ENCODE data around the gene DYSF.

Gene DYSF

GRCh38 chr2:71564790-71565189 lies 111.4 kb downstream of the DYSF start:
- Mint-ChIP-seq H3K27ac (no peak overlapping the region), H3K27me3 (no peaks in the 10 kb centered on the region), H3K4me1 (no peaks in the 10 kb centered on the region), H3K4me3 (no peak overlapping the region), H3K36me3 (no peaks in the 10 kb centered on the region), H3K9me3 (no peaks in the 10 kb centered on the region)
- no peak for ATAC-seq

GRCh38 chr2:71566372-71566771 lies 113.0 kb downstream of the DYSF start:
- no peak for ATAC-seq
- Mint-ChIP-seq H3K27me3 (no peaks in the 10 kb centered on the region), H3K4me3 (no peak overlapping the region)

GRCh38 chr2:71567625-71568024 lies 114.3 kb downstream of the DYSF start:
- H3K9me3 Mint-ChIP-seq, result no peaks in the 10 kb centered on the region
- H3K27ac Mint-ChIP-seq, result no peak overlapping the region
- H3K36me3 Mint-ChIP-seq, result no peaks in the 10 kb centered on the region
- no peak overlapping the region for H3K4me3 Mint-ChIP-seq
- no peaks in the 10 kb centered on the region for H3K4me1 Mint-ChIP-seq
- ATAC-seq, result no peak
- H3K27me3 Mint-ChIP-seq, result no peaks in the 10 kb centered on the region

More at GRCh38 chr2:71566372-71566771, 113.0 kb downstream of the DYSF start:
- H3K9me3 Mint-ChIP-seq, result no peaks in the 10 kb centered on the region
- no peaks in the 10 kb centered on the region for H3K36me3 Mint-ChIP-seq
- no peak overlapping the region for H3K27ac Mint-ChIP-seq
- H3K4me1 Mint-ChIP-seq, result no peaks in the 10 kb centered on the region

DNA sequence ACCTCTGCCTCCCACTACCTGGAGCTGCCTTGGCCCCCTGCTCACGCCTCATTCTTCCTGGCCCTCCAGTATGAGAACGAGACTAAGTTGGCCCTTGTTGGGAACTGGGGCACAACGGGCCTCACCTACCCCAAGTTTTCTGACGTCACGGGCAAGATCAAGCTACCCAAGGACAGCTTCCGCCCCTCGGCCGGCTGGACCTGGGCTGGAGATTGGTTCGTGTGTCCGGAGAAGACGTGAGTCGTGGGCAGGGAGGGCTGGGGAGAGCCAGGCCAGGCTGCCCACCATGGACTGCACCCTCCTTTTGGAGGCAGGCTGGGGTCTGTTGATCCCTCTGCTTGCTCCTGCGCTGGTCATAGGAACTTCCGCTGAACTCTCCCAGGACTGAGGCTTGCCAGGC lies 114.7 kb downstream of the DYSF start:
- Mint-ChIP-seq H3K9me3 (no peaks in the 10 kb centered on the region), H3K36me3 (no peaks in the 10 kb centered on the region), H3K27me3 (no peaks in the 10 kb centered on the region), H3K27ac (no peak overlapping the region), H3K4me3 (no peak overlapping the region), H3K4me1 (no peaks in the 10 kb centered on the region)
- no peak for ATAC-seq

- Mint-ChIP-seq H3K4me1 (no peaks in the 10 kb centered on the region), H3K27ac (no peak overlapping the region), H3K27me3 (no peaks in the 10 kb centered on the region), H3K36me3 (no peaks in the 10 kb centered on the region), H3K4me3 (no peak overlapping the region), H3K9me3 (no peaks in the 10 kb centered on the region)
- ATAC-seq, result no peak
Measured at GRCh38 chr2:71570511-71570910, 117.2 kb downstream of the DYSF start.

GRCh38 chr2:71570951-71571460 lies 117.6 kb downstream of the DYSF start:
- Mint-ChIP-seq H3K9me3 (no peaks in the 10 kb centered on the region), H3K4me3 (no peak overlapping the region), H3K36me3 (no peaks in the 10 kb centered on the region), H3K27me3 (no peaks in the 10 kb centered on the region), H3K27ac (no peak overlapping the region), H3K4me1 (no peaks in the 10 kb centered on the region)
- ATAC-seq, result no peak

- Mint-ChIP-seq H3K9me3 (no peaks in the 10 kb centered on the region), H3K27me3 (no peaks in the 10 kb centered on the region), H3K4me1 (no peaks in the 10 kb centered on the region), H3K4me3 (no peak overlapping the region), H3K36me3 (no peaks in the 10 kb centered on the region), H3K27ac (no peak overlapping the region)
- no peak for ATAC-seq
Measured at GRCh38 chr2:71571945-71572344, 118.6 kb downstream of the DYSF start.

GRCh38 chr2:71575966-71576365 lies 122.6 kb downstream of the DYSF start:
- H3K27ac Mint-ChIP-seq, result no peak overlapping the region
- ATAC-seq, result no peak
- no peaks in the 10 kb centered on the region for H3K9me3 Mint-ChIP-seq
- no peak overlapping the region for H3K4me3 Mint-ChIP-seq
- H3K27me3 Mint-ChIP-seq, result no peaks in the 10 kb centered on the region
- no peaks in the 10 kb centered on the region for H3K36me3 Mint-ChIP-seq
- H3K4me1 Mint-ChIP-seq, result no peaks in the 10 kb centered on the region

GRCh38 chr2:71576541-71576940 lies 123.2 kb downstream of the DYSF start:
- H3K27me3 Mint-ChIP-seq, result no peaks in the 10 kb centered on the region
- H3K36me3 Mint-ChIP-seq, result no peaks in the 10 kb centered on the region
- H3K4me3 Mint-ChIP-seq, result no peak overlapping the region
- no peaks in the 10 kb centered on the region for H3K4me1 Mint-ChIP-seq
- H3K27ac Mint-ChIP-seq, result no peak overlapping the region
- no peak for ATAC-seq
- no peaks in the 10 kb centered on the region for H3K9me3 Mint-ChIP-seq

GRCh38 chr2:71577209-71577608 lies 123.8 kb downstream of the DYSF start:
- H3K36me3 Mint-ChIP-seq, result no peaks in the 10 kb centered on the region
- no peaks in the 10 kb centered on the region for H3K27me3 Mint-ChIP-seq
- H3K27ac Mint-ChIP-seq, result no peak overlapping the region
- H3K4me3 Mint-ChIP-seq, result no peak overlapping the region
- no peaks in the 10 kb centered on the region for H3K9me3 Mint-ChIP-seq
- H3K4me1 Mint-ChIP-seq, result no peaks in the 10 kb centered on the region
- ATAC-seq, result no peak

DNA sequence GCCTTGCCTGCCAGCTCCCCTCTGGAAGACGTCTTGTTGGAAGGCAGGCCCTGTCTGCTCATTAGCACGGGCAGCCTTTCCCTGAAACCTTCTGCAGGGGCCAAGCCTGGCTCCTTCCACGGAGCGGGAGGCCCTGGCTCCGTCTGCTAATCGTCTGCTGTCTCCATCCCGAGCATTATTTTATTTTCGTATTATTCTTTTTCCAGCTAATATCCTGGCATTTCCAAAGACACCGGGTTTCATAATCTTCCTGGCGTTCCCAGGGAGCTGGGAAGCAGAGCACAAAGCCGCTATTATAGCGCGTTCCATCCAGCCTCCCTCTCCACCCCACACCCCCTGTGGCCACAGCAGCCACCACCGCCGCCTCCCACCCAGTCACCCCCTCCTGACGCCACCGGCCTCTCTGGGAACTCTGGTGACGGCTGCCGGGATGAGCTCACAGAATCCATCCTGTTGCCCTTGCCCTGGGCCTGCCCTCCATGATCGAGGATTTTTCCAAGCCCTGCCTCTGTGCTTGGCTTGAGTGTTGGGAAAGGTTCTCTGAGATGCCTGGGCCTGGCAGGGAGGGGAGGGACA lies 125.5 kb downstream of the DYSF start:
- H3K9me3 Mint-ChIP-seq, result no peaks in the 10 kb centered on the region
- no peaks in the 10 kb centered on the region for H3K4me1 Mint-ChIP-seq
- H3K27me3 Mint-ChIP-seq, result no peaks in the 10 kb centered on the region
- no peak overlapping the region for H3K4me3 Mint-ChIP-seq
- ATAC-seq, result no peak
- no peaks in the 10 kb centered on the region for H3K36me3 Mint-ChIP-seq
- no peak overlapping the region for H3K27ac Mint-ChIP-seq

GRCh38 chr2:71581026-71581425 lies 127.7 kb downstream of the DYSF start:
- Mint-ChIP-seq H3K27me3 (peaks cover 10% of the 10 kb centered on the region), H3K36me3 (no peaks in the 10 kb centered on the region), H3K9me3 (no peaks in the 10 kb centered on the region), H3K4me3 (no peak overlapping the region), H3K4me1 (no peaks in the 10 kb centered on the region), H3K27ac (no peak overlapping the region)
- ATAC-seq, result no peak

DNA sequence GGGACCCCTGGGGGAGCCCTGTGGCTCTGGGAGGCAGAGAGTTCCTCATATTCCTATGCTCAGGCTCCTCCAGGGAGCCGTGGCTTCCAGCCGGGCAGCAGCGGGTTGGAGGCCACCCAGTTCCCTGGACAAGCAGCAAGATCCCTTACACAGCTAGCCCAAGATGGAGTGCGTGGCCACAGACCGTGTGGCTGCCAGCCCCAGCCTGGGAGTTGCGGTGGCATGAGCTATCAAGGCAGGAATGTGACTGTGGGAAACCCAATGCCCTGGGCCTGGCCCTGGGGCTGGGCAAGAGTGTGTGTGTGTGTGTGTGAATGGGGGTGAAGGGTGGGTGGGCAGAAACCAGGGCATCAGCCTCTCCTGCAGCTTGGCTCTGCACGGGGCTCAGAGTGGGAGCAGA lies 130.5 kb downstream of the DYSF start:
- Mint-ChIP-seq H3K9me3 (no peaks in the 10 kb centered on the region), H3K4me1 (no peaks in the 10 kb centered on the region), H3K4me3 (no peak overlapping the region), H3K27ac (no peak overlapping the region), H3K27me3 (peaks cover 10% of the 10 kb centered on the region), H3K36me3 (no peaks in the 10 kb centered on the region)
- no peak for ATAC-seq

DNA sequence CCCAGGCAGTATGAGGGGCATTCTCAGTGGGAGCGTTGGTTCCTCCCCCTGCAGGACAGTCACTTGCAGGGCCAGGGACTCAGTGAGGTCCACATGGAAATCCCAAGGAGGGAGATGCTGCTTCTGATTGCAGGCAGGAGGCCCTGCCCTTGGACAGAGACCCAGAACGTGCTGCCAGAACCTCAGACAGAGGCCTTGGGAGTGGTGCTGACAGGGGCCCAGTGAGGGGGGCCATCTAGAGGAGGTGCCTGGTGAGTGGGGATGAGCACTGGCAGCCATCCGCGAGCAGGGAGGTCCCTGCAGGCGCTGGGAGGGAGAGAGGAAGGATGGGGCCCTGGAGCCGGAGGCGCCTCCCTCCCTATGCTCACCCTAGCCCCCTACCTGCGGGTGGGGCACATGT lies 133.1 kb downstream of the DYSF start:
- no peaks in the 10 kb centered on the region for H3K9me3 Mint-ChIP-seq

GRCh38 chr2:71587509-71588073 lies 134.2 kb downstream of the DYSF start:
- no peaks in the 10 kb centered on the region for H3K4me1 Mint-ChIP-seq
- H3K27me3 Mint-ChIP-seq, result peaks cover 10% of the 10 kb centered on the region
- H3K36me3 Mint-ChIP-seq, result no peaks in the 10 kb centered on the region
- H3K27ac Mint-ChIP-seq, result no peak overlapping the region
- no peak for ATAC-seq
- no peaks in the 10 kb centered on the region for H3K9me3 Mint-ChIP-seq
- H3K4me3 Mint-ChIP-seq, result no peak overlapping the region

More for the DNA sequence above, 133.1 kb downstream of the DYSF start:
- Mint-ChIP-seq H3K36me3 (no peaks in the 10 kb centered on the region), H3K27me3 (peaks cover 10% of the 10 kb centered on the region), H3K27ac (no peak overlapping the region), H3K4me3 (no peak overlapping the region), H3K4me1 (no peaks in the 10 kb centered on the region)
- ATAC-seq, result no peak

DNA sequence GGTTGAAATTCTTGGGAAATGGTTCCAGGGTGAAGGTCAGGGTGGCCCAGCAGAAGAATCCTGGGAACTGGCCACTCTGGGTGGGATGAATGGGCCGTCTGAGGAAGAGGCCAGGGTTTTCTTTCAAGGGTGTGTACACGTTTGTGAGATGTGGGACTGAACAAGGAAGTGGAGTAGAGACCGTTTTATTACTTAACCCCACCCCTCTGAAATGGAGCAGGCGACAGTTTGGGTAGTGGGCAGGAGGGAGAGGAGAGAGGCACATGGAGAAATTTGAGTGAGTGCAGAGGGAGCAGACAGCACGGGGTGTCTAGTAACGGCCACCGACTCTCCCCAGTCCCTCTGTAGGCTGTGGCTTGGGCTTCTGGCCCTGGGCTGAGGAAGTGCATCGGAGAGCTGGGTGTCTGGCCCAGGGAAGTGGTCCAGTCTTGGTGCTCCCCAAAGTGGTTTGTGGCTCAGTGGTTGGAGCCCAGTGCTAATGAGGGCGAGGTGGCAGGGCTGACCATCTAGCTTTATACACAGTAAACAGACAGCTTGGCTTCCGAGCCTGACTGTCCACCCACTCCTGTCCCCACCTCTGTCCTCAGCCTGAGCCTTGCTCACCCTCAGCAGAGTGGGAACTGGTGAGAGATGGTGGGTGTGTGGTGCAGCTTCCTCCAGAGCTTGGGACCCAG lies 135.3 kb downstream of the DYSF start:
- no peak overlapping the region for H3K4me3 Mint-ChIP-seq
- no peaks in the 10 kb centered on the region for H3K36me3 Mint-ChIP-seq
- H3K9me3 Mint-ChIP-seq, result no peaks in the 10 kb centered on the region
- no peaks in the 10 kb centered on the region for H3K4me1 Mint-ChIP-seq
- H3K27ac Mint-ChIP-seq, result no peak overlapping the region
- no peak for ATAC-seq
- H3K27me3 Mint-ChIP-seq, result peaks cover 10% of the 10 kb centered on the region

All from stimulated activated memory B cell treated with anti-CD40 and anti-IgM and Interleukin-4, amounts not matched to agents 10 μg/mL and 1 μg/mL and 100 μg/mL, for 72 hours (primary cell).